Right atrium auricular region (tissue), 2 donors: ENCODE results near the gene SRRD. TPM values are rescaled to one million over a fixed set of nuclear protein-coding genes. Genes with fewer than 3 reads are reported as not detected.

Experiments used
- DNase-seq: peaks from one replicate; pipeline ENCODE4 v3.0.0-alpha.2; 2019; ENCODE audit warnings: low spot score
- H3K27ac ChIP-seq, 2 donors: fragments of 200-600 bp; sonication (generic); 1 replicate in 1 of 2; 2 replicates in 1 of 2; pipeline ENCODE4 v1.5.1; 2016 to 2019
- H3K27me3 ChIP-seq, 2 donors: fragments of 200-600 bp; sonication (generic); one replicate each; pipeline versions ENCODE4 v1.5.1 to v1.6.0; 2017 to 2019
- H3K36me3 ChIP-seq: fragments of 200-600 bp; sonication (generic); one replicate; pipeline ENCODE4 v1.5.1; 2016
- H3K4me1 ChIP-seq, 2 donors: fragments of 200-600 bp; sonication (generic); one replicate each; pipeline versions ENCODE4 v1.5.1 to v1.6.0; 2017 to 2019
- H3K4me3 ChIP-seq, 2 donors: fragments of 200-600 bp; sonication (generic); 1 replicate in 1 of 2; 2 replicates in 1 of 2; pipeline ENCODE4 v1.5.1; 2017 to 2019; ENCODE audit warnings: mild to moderate bottlenecking in 1 of 2, moderate library complexity in 1 of 2
- H3K9me3 ChIP-seq, 2 donors: fragments of 200-600 bp; sonication (generic); one replicate each; pipeline ENCODE4 v1.5.1; 2019
- total RNA-seq, 2 donors: library from RNA; depleted of rRNA; stranded (reverse); fragments of >200 nt; gene quantifications; one replicate each; pipeline ENCODE4 v1.1.0, GENCODE V29; 2016
- TF ChIP-seq, protein P1 (sequence below), 2 donors: fragments of 200-600 bp; sonication (generic); IDR thresholded peaks; one replicate each; pipeline ENCODE4 v1.5.1; 2019; ENCODE audit warnings: antibody characterized with exemption in 2 of 2

The SRRD gene
- total RNA-seq, 2 donors from 2014 or later, result 20.4 to 25.0 TPM

DNA sequence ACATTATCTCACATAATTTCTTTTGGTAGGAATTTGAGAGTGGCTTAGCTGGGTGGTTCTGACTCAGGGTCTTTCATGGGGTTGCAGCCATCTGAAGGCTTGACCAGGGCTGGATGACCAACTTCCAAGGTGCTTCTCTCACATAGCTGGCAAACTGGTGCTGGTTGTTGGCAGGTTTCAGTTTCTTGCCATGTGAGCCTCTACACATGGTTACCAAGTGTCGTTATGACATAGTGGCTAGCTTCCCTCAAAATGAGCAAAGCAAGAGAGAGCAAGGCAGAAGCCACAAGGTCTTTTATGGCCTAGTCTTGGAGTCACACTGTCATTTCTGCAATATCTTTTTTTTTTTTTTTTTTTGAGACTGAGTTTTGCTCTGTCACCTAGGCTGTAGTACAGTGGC lies 32.8 kb downstream of the SRRD start:
- Histone ChIP-seq H3K27ac (no peak overlapping the region), H3K27me3 (no peaks in the 10 kb centered on the region), H3K9me3 (no peaks in the 10 kb centered on the region), H3K4me3 (no peak overlapping the region), H3K36me3 (no peaks in the 10 kb centered on the region), H3K4me1 (peaks cover 0 to 18% of the 10 kb centered on the region in 2 donors)
- TF ChIP-seq, protein P1, sequence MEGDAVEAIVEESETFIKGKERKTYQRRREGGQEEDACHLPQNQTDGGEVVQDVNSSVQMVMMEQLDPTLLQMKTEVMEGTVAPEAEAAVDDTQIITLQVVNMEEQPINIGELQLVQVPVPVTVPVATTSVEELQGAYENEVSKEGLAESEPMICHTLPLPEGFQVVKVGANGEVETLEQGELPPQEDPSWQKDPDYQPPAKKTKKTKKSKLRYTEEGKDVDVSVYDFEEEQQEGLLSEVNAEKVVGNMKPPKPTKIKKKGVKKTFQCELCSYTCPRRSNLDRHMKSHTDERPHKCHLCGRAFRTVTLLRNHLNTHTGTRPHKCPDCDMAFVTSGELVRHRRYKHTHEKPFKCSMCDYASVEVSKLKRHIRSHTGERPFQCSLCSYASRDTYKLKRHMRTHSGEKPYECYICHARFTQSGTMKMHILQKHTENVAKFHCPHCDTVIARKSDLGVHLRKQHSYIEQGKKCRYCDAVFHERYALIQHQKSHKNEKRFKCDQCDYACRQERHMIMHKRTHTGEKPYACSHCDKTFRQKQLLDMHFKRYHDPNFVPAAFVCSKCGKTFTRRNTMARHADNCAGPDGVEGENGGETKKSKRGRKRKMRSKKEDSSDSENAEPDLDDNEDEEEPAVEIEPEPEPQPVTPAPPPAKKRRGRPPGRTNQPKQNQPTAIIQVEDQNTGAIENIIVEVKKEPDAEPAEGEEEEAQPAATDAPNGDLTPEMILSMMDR (IDR thresholded peaks at IDR 0.05), result no peak
- no peak for DNase-seq

DNA sequence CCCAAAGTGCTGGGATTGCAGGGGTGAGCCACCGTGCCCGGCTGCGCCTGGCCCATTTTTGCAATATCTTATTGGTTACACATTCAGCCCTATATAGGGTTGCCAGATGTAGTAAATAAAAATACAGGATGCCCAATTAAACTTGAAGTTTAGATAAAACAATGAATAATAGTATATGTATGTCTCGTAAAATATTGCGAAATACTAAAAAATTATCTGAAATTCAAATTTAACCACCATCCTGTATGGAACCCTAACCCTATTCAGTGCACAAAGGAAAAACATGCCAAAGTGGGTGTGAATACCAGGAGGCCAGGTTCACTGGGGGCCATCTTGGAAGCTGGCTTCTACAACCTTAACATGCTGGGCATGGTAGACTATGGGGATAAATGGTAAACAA lies 33.8 kb downstream of the SRRD start:
- H3K4me3 ChIP-seq, result no peak overlapping the region
- DNase-seq, result no peak
- no peaks in the 10 kb centered on the region for H3K9me3 ChIP-seq
- H3K27ac ChIP-seq, result no peak overlapping the region
- H3K4me1 ChIP-seq, result peaks cover 0 to 14% of the 10 kb centered on the region in 2 donors
- H3K36me3 ChIP-seq, result no peaks in the 10 kb centered on the region
- H3K27me3 ChIP-seq, result no peaks in the 10 kb centered on the region
- TF ChIP-seq, protein P1 (IDR thresholded peaks at IDR 0.05), result no peak

DNA sequence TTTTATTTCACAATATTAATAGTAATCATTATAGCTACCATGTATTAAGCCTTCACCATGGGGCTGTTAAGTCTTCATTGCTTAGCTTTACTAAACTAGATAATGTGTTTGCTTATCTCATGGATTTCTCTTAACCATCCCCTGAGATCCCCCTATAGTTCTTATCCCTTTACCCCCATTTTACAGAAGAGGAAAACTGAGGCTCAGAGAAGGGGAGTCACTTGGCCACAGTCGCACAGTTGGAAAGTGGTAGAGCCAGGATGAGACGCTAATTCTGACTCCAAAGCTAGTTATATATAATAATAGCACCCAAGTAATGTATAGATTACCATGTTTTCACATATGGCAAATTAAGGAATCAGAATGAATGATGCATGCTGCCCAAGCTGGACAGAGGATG lies 38.3 kb downstream of the SRRD start:
- no peaks in the 10 kb centered on the region for H3K9me3 ChIP-seq
- no peak for DNase-seq
- peaks cover 11% of the 10 kb centered on the region for H3K36me3 ChIP-seq
- no peak overlapping the region for H3K4me3 ChIP-seq
- no peaks in the 10 kb centered on the region for H3K27me3 ChIP-seq
- H3K27ac ChIP-seq, result no peak overlapping the region
- TF ChIP-seq, protein P1 (IDR thresholded peaks at IDR 0.05), result no peak
- H3K4me1 ChIP-seq, result peaks cover 0 to 6% of the 10 kb centered on the region in 2 donors

DNA sequence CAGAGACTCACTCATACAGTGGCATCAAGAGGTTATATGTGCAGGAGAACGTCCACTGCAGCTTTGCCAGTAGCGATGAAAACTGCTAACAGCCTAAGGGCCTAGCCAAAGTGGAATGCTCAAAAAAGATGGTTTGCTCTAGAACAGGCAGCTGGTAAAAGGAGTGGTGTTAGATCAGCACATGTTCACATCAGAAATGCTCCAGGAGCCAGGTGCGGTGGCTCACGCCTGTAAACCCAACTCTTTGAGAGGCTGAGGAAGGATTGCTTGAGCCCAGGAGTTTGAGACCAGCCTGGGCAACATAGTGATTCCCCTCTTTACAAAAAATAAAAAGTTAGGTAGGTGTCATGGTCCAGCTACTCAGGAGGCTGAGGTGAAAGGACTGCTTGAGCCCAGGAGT lies 38.9 kb downstream of the SRRD start:
- Histone ChIP-seq H3K4me3 (no peak overlapping the region), H3K36me3 (peaks cover 11% of the 10 kb centered on the region), H3K27ac (no peak overlapping the region), H3K4me1 (peaks cover 0 to 11% of the 10 kb centered on the region in 2 donors), H3K27me3 (no peaks in the 10 kb centered on the region), H3K9me3 (no peaks in the 10 kb centered on the region)
- TF ChIP-seq, protein P1 (IDR thresholded peaks at IDR 0.05), result no peak
- no peak for DNase-seq

DNA sequence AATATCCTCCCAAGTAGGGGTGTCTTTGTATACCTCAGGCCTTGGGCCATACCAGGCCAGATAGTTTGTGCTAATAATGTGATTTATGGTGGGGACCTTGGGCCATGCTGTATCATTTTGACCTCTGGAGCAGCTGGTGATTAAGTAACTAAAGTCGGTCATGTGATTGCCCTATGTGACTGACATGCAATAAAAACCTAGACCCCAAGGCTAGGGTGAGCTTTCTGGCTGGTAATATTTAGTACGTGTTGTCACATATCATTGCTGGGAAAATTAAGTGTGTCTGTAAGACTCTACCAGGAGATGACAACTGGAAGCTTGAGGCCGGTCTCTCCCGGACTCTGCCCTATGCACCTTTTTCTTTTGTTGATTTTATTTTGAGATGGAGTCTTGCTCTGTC lies 41.2 kb downstream of the SRRD start:
- Histone ChIP-seq H3K36me3 (peaks cover 11% of the 10 kb centered on the region), H3K4me1 (peaks cover 0 to 16% of the 10 kb centered on the region in 2 donors), H3K9me3 (no peaks in the 10 kb centered on the region), H3K27ac (peak overlapping the region; percentile 38 to 89), H3K27me3 (no peaks in the 10 kb centered on the region), H3K4me3 (no peak overlapping the region)
- TF ChIP-seq, protein P1 (IDR thresholded peaks at IDR 0.05), result no peak
- no peak for DNase-seq

DNA sequence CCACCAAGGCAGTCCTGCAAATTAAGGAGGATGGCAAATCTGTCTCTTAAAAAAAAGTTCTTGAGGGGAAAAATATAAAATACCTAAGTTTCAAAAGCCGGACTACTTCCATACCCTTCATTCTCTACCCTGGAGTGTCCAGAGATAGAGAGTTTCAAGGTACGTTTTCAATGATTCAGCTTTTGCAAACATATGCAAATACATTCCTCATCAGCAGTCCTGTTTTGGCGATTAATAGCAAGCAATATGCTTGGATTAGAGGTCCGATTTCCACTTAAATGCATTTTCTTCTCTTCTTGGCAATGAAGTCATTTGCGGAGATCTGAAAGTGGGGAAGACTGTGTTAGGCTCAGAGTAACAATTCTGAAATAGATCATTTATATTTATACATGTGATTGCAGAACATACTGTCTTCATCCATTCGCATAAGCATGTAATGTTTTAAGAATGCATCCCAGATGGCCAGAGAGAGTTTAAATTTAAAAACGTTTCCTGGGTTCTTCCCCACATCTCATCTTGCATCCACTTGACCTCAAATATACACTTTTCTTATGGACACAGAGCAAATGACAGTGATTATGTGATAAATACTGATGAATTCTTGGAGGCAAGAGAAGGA lies 42.4 kb downstream of the SRRD start:
- TF ChIP-seq, protein P1 (IDR thresholded peaks at IDR 0.05), result no peak
- no peaks in the 10 kb centered on the region for H3K27me3 ChIP-seq
- H3K27ac ChIP-seq, result peak overlapping the region; percentile 24 to 89
- peaks cover 21% of the 10 kb centered on the region for H3K36me3 ChIP-seq
- no peak overlapping the region for H3K4me3 ChIP-seq
- H3K9me3 ChIP-seq, result no peaks in the 10 kb centered on the region
- no peak for DNase-seq
- H3K4me1 ChIP-seq, result peaks cover 0 to 16% of the 10 kb centered on the region in 2 donors
